Medulla oblongata (tissue), 1 donor: ENCODE results near the gene RO60.

Source experiments
- DNase-seq: peaks from one replicate; pipeline ENCODE4 v3.0.0-alpha.2; 2015; ENCODE audit errors: extremely low spot score

The RO60 gene

DNA sequence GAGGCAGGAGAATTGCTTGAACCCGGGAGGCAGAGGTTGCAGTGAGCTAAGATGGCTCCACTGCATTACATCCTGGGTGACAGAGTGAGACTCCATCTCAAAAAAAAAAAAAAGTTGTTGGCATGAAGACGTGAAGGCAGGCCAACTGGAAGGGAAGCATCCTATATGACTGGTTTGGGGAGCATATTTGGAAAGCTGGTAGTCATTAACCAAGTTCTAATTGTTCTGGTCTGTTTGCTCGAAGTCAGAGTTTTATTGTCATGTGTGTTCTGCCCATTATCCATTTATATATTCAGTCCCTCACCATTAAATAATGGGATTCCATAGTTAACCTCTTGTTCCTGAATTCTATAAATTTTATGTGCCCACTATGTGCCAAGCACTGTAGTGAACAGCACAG is 49.1 kb downstream of the RO60 start:
- DNase-seq: no peak
